ENCODE data around the gene KIF16B. TPM values are rescaled to one million over a fixed set of nuclear protein-coding genes. Genes with fewer than 3 reads are reported as not detected.

KIF16B gene
- total RNA-seq: 10 to 100 TPM; 18.9 to 22.4 (median 21.5) TPM
- 10 to 100 TPM; 25.4 to 49.7 (median 25.8) TPM for polyA plus RNA-seq

- peak in 1 of 2 donors; percentile 53 for TF ChIP-seq POLR2A (IDR thresholded peaks at IDR 0.05)
- no peak for TF ChIP-seq EP300 (IDR thresholded peaks at IDR 0.05)
- TF ChIP-seq CTCF (IDR thresholded peaks at IDR 0.05): no peak
- peak in 2 of 4 donors; percentile 58 to 71 for TF ChIP-seq POLR2AphosphoS5 (IDR thresholded peaks at IDR 0.05)
- peak; percentile 96 for DNase-seq
- Histone ChIP-seq H3K4me3 (peak within 1 kb of the TSS; percentile 74 to 94 (median 82)), H3K9me3 (no peaks in the 10 kb centered on the region), H3K27me3 (no peaks in the 10 kb centered on the region), H3K36me3 (no peaks in the 10 kb centered on the region), H3K27ac (peak within 1 kb of the TSS; percentile 70 to 85 (median 80)), H3K4me1 (peaks cover 0 to 34% (median 29%) of the 10 kb centered on the region in 4 donors)
- intact Hi-C loops (cut with DNase I): loop anchor here (1.0 kb wide), 1 partner anchor 156 kb away; no protein-coding TSS in a partner anchor
- WGBS, 2 donors: 5 to 10% methylated on average over 65 of the region's 65 CpGs
These were observed at the start of gene KIF16B for GRCh38 chr20:16573001-16573965. Gene KIF16B (minus strand): TSS chr20:16573448. CDS start chr20:16573275, 173 bp downstream.

- no peak overlapping the region for H3K4me3 ChIP-seq
- no peaks in the 10 kb centered on the region for H3K27me3 ChIP-seq
- DNase-seq: no peak
- H3K27ac ChIP-seq: no peak overlapping the region
- no peaks in the 10 kb centered on the region for H3K4me1 ChIP-seq
- intact Hi-C loops (cut with DNase I): no loop called here
- H3K9me3 ChIP-seq: no peaks in the 10 kb centered on the region
- H3K36me3 ChIP-seq: no peaks in the 10 kb centered on the region
- no peak for TF ChIP-seq POLR2AphosphoS5 (IDR thresholded peaks at IDR 0.05)
- no peak for TF ChIP-seq CTCF (IDR thresholded peaks at IDR 0.05)
- TF ChIP-seq POLR2A (IDR thresholded peaks at IDR 0.05): no peak
- TF ChIP-seq EP300 (IDR thresholded peaks at IDR 0.05): no peak
These were observed 49.3 kb upstream of the KIF16B start for GRCh38 chr20:16622501-16622900.

GRCh38 chr20:16621435-16622141, 48.3 kb upstream of the KIF16B start:
- no peak overlapping the region for H3K27ac ChIP-seq
- DNase-seq: no peak
- intact Hi-C loops (cut with DNase I): no loop called here
- 85 to 86% methylated on average over 7 of the region's 7 CpGs for WGBS, 2 donors
- no peaks in the 10 kb centered on the region for H3K27me3 ChIP-seq
- no peak for TF ChIP-seq EP300 (IDR thresholded peaks at IDR 0.05)
- no peak for TF ChIP-seq POLR2A (IDR thresholded peaks at IDR 0.05)
- no peak for TF ChIP-seq CTCF (IDR thresholded peaks at IDR 0.05)
- TF ChIP-seq POLR2AphosphoS5 (IDR thresholded peaks at IDR 0.05): no peak
- H3K4me1 ChIP-seq: no peaks in the 10 kb centered on the region
- H3K9me3 ChIP-seq: no peaks in the 10 kb centered on the region
- no peak overlapping the region for H3K4me3 ChIP-seq
- H3K36me3 ChIP-seq: no peaks in the 10 kb centered on the region

- no peak overlapping the region for H3K4me3 ChIP-seq
- no peaks in the 10 kb centered on the region for H3K36me3 ChIP-seq
- DNase-seq: no peak
- peaks cover 0 to 2% (median 1%) of the 10 kb centered on the region in 4 donors for H3K4me1 ChIP-seq
- H3K9me3 ChIP-seq: no peaks in the 10 kb centered on the region
- no peak for TF ChIP-seq POLR2A (IDR thresholded peaks at IDR 0.05)
- no peak for TF ChIP-seq CTCF (IDR thresholded peaks at IDR 0.05)
- TF ChIP-seq EP300 (IDR thresholded peaks at IDR 0.05): no peak
- no peak for TF ChIP-seq POLR2AphosphoS5 (IDR thresholded peaks at IDR 0.05)
- H3K27me3 ChIP-seq: no peaks in the 10 kb centered on the region
- 59 to 80% methylated on average over 5 of the region's 5 CpGs for WGBS, 2 donors
- H3K27ac ChIP-seq: no peak overlapping the region
- intact Hi-C loops (cut with DNase I): no loop called here
These were observed 47.7 kb upstream of the KIF16B start for GRCh38 chr20:16620961-16621360.

Measured in sigmoid colon (tissue), 7 donors.